Right atrium auricular region (tissue), 2 donors: ENCODE results near the gene XRCC1. TPM values are rescaled to one million over a fixed set of nuclear protein-coding genes. Genes with fewer than 3 reads are reported as not detected.
A peak's percentile ranks its signal among the peaks of the same experiment; 100 is the strongest.
"Not testable (repeated sequence)": the region's sequence is repeated elsewhere in the genome, so short reads cannot be mapped to it uniquely, and the experiment has no call there.

Experiments used
- DNase-seq: peaks from one replicate; pipeline ENCODE4 v3.0.0-alpha.2; 2019; ENCODE audit warnings: low spot score
- H3K27ac ChIP-seq, 2 donors: fragments of 200-600 bp; sonication (generic); 1 replicate in 1 of 2; 2 replicates in 1 of 2; pipeline ENCODE4 v1.5.1; 2016 to 2019
- H3K27me3 ChIP-seq, 2 donors: fragments of 200-600 bp; sonication (generic); one replicate each; pipeline versions ENCODE4 v1.5.1 to v1.6.0; 2017 to 2019
- H3K36me3 ChIP-seq: fragments of 200-600 bp; sonication (generic); one replicate; pipeline ENCODE4 v1.5.1; 2016
- H3K4me1 ChIP-seq, 2 donors: fragments of 200-600 bp; sonication (generic); one replicate each; pipeline versions ENCODE4 v1.5.1 to v1.6.0; 2017 to 2019
- H3K4me3 ChIP-seq, 2 donors: fragments of 200-600 bp; sonication (generic); 1 replicate in 1 of 2; 2 replicates in 1 of 2; pipeline ENCODE4 v1.5.1; 2017 to 2019; ENCODE audit warnings: mild to moderate bottlenecking in 1 of 2, moderate library complexity in 1 of 2
- H3K9me3 ChIP-seq, 2 donors: fragments of 200-600 bp; sonication (generic); one replicate each; pipeline ENCODE4 v1.5.1; 2019
- total RNA-seq, 2 donors: library from RNA; depleted of rRNA; stranded (reverse); fragments of >200 nt; gene quantifications; one replicate each; pipeline ENCODE4 v1.1.0, GENCODE V29; 2016
- TF ChIP-seq, protein P1 (sequence below), 2 donors: fragments of 200-600 bp; sonication (generic); IDR thresholded peaks; one replicate each; pipeline ENCODE4 v1.5.1; 2019; ENCODE audit warnings: antibody characterized with exemption in 2 of 2

The XRCC1 gene
- total RNA-seq, 2 donors from 2014 or later, result 14.3 to 14.9 TPM

DNA sequence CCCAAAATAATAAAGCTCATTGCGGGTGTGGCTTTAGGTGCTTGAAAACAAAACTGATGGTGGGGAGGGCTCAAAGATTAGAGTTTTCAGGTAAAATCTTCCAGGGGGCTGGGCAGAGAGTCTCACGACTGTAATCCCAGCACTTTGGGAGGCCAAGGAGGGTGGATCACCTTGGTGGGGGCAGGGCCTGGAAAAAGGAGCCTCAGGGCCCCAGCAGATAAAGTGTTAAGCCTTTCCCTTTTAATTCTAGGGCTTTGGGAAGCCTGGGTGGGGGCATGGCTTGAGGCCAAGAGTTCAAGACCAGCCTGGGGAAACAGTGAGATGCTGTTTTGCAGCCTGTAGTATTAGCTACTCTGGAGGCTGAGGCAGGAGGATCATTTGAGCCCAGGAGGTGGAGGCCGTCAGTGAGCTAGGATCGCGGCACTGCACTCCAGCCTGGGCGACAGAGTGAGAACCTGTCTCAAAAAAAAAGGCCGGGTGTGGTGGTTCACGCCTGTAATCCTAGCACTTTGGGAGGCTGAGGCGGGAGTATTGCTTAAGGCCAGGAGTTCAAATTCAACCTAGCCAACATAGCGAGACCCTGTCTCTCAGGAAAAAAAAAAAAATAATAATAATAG, 18.9 kb upstream of the XRCC1 start:
- H3K4me3 ChIP-seq, result peak overlapping the region; percentile 67 to 69
- no peaks in the 10 kb centered on the region for H3K9me3 ChIP-seq
- DNase-seq, result no peak
- H3K27ac ChIP-seq, result peak overlapping the region in 1 of 2 donors; percentile 96
- no peaks in the 10 kb centered on the region for H3K27me3 ChIP-seq
- peaks cover 0 to 41% of the 10 kb centered on the region in 2 donors for H3K4me1 ChIP-seq
- TF ChIP-seq, protein P1, sequence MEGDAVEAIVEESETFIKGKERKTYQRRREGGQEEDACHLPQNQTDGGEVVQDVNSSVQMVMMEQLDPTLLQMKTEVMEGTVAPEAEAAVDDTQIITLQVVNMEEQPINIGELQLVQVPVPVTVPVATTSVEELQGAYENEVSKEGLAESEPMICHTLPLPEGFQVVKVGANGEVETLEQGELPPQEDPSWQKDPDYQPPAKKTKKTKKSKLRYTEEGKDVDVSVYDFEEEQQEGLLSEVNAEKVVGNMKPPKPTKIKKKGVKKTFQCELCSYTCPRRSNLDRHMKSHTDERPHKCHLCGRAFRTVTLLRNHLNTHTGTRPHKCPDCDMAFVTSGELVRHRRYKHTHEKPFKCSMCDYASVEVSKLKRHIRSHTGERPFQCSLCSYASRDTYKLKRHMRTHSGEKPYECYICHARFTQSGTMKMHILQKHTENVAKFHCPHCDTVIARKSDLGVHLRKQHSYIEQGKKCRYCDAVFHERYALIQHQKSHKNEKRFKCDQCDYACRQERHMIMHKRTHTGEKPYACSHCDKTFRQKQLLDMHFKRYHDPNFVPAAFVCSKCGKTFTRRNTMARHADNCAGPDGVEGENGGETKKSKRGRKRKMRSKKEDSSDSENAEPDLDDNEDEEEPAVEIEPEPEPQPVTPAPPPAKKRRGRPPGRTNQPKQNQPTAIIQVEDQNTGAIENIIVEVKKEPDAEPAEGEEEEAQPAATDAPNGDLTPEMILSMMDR (IDR thresholded peaks at IDR 0.05), result no peak
- H3K36me3 ChIP-seq, result peaks cover 39% of the 10 kb centered on the region

- TF ChIP-seq, protein P1 (IDR thresholded peaks at IDR 0.05), result no peak
- no peaks in the 10 kb centered on the region for H3K27me3 ChIP-seq
- peaks cover 32% of the 10 kb centered on the region for H3K36me3 ChIP-seq
- H3K9me3 ChIP-seq, result no peaks in the 10 kb centered on the region
- DNase-seq, result no peak
- peaks cover 0 to 41% of the 10 kb centered on the region in 2 donors for H3K4me1 ChIP-seq
- H3K27ac ChIP-seq, result no peak overlapping the region
- H3K4me3 ChIP-seq, result no peak overlapping the region
These were observed 17.5 kb upstream of the XRCC1 start for GRCh38 chr19:43592800-43593350.

DNA sequence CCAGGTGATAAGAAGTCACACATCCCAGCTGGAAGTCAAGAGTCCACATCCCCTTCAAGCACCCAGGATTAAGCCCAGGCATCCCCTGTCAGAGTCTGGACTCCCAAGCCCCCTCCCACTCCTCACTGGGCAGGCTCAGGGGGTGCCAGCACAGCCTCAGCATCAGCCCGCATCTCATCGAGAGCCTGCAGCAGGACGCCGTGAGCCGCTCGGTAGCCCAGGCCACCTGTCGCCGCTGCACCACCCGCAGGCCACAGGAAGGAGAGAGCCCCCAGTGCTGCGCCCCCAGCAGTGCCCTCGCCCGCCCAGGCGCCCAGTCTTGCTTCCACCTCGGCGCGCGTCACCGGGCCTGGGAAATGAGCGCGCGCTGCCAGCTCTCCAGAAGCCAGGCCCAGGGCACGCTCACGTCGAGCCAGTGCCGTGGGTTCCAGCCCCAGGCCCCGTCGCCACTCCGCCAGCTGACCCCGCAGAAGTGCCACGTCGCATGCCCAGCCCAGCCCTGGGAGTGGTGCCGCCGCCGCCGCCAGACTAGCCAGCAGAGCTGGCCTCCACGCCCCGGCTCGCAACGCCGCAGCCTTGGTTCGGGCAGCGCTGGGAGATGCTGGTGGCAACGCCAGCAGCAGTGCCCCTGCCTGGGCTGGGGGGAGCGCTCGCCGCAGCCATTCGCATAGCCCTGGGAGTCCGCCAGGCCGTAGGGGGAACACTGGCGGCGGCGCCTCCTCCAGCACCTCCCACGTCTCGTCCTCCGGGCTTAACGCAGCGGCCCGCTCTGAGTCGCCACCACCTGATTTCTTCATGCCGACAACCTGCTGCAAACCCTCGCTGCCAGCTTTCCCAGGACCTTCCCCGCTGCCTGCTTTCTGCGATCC, 16.8 kb upstream of the XRCC1 start:
- Histone ChIP-seq H3K36me3 (peaks cover 32% of the 10 kb centered on the region), H3K27ac (no peak overlapping the region), H3K4me3 (no peak overlapping the region), H3K9me3 (no peaks in the 10 kb centered on the region), H3K27me3 (no peaks in the 10 kb centered on the region), H3K4me1 (peaks cover 0 to 34% of the 10 kb centered on the region in 2 donors)
- TF ChIP-seq, protein P1 (IDR thresholded peaks at IDR 0.05), result no peak
- DNase-seq, result no peak

DNA sequence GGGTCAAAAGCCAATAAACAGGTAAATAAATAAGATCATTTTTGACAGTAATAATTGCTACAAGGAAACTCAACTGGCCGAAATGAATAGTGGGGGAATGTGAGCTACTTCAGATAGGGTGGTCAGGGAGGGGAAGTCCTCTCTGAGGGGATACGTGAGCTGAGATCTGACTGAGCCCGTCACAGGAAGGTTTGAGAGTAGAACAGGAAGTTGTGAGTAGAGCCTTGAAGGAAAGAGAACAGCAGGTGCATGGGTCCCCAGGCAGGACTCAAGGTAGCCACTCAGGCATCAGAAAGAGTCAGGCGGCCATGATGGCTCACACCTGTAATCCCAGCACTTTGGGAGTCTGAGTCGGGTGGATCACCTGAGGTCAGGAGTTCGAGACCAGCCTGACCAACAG, 14.4 kb upstream of the XRCC1 start:
- Histone ChIP-seq H3K36me3 (peaks cover 32% of the 10 kb centered on the region), H3K4me1 (peaks cover 0 to 19% of the 10 kb centered on the region in 2 donors), H3K9me3 (no peaks in the 10 kb centered on the region), H3K4me3 (no peak overlapping the region), H3K27me3 (no peaks in the 10 kb centered on the region), H3K27ac (no peak overlapping the region)
- DNase-seq, result no peak
- TF ChIP-seq, protein P1 (IDR thresholded peaks at IDR 0.05), result no peak

GRCh38 chr19:43589277-43589676, 13.9 kb upstream of the XRCC1 start:
- Histone ChIP-seq H3K27ac (no peak overlapping the region), H3K36me3 (peaks cover 32% of the 10 kb centered on the region), H3K4me3 (no peak overlapping the region)

DNA sequence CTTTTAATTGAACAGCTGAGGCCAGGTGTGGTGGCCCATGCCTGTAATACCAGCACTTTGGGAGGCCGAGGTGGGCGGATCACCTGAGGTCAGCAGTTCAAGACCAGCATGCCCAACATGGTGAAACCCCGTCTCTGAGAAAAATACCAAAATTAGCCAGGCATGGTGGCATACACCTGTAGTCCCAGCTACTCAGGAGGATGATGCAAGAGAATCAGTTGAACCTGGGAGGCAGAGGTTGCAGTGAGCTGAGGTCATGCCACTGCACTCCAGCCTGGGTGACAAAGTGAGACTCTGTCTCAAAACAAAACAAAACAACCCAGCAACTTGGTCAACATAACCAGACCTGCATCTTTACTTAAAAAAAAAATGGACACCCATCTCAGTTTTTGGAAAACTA, 11.7 kb upstream of the XRCC1 start:
- not testable (repeated sequence) for H3K27ac ChIP-seq, H3K4me1 ChIP-seq, DNase-seq, H3K27me3 ChIP-seq, H3K4me3 ChIP-seq, H3K9me3 ChIP-seq
- H3K36me3 ChIP-seq, result peaks cover 19% of the 10 kb centered on the region

More at GRCh38 chr19:43589277-43589676, 13.9 kb upstream of the XRCC1 start:
- no peaks in the 10 kb centered on the region for H3K9me3 ChIP-seq
- H3K27me3 ChIP-seq, result no peaks in the 10 kb centered on the region
- DNase-seq, result no peak
- TF ChIP-seq, protein P1 (IDR thresholded peaks at IDR 0.05), result no peak
- H3K4me1 ChIP-seq, result peaks cover 0 to 15% of the 10 kb centered on the region in 2 donors
